A673 (cell line): ENCODE measurements around the gene TNFAIP8. TPM values are rescaled to one million over a fixed set of nuclear protein-coding genes. Genes with fewer than 3 reads are reported as not detected.

Experiments used
- BruUV-seq: library from RNA; stranded (reverse); fragments of 400-500 nt; replicated peaks from 2 replicates; lab custom pipeline; 2021; lab: Mats Ljungman, UMichigan
- CTCF ChIA-PET: fragments of 300-600 bp; sonication (Branson Sonifier 250); formaldehyde crosslinking; loops from one replicate; lab custom pipeline; 2022; ENCODE audit warnings: antibody characterized with exemption; lab: Charles Lee
- POLR2A ChIA-PET: fragments of 300-600 bp; sonication (Branson Sonifier 250); formaldehyde crosslinking; loops from one replicate; lab custom pipeline; 2022; ENCODE audit warnings: antibody characterized with exemption; ENCODE audit not compliant: low non-redundant PET; lab: Charles Lee
- DNase-seq: peaks from one replicate; pipeline ENCODE4 v3.0.0-alpha.2; 2015; ENCODE audit warnings: low spot score
- H3K27ac ChIP-seq: fragments of 200-600 bp; sonication (generic); 2 replicates; pipeline ENCODE4 v1.5.1; 2016; ENCODE audit warnings: mixed run types, low read depth, mild to moderate bottlenecking, mixed read lengths, antibody characterized with exemption, low read length; ENCODE audit not compliant: poor library complexity, severe bottlenecking
- H3K27me3 ChIP-seq: fragments of 200-600 bp; sonication (generic); replicated peaks from 2 replicates; pipeline ENCODE4 v1.6.1; 2017; ENCODE audit warnings: mixed run types, low read depth, mild to moderate bottlenecking, mixed read lengths, antibody characterized with exemption, low read length; ENCODE audit not compliant: insufficient read depth, poor library complexity
- H3K36me3 ChIP-seq: fragments of 200-600 bp; sonication (generic); 2 replicates; pipeline ENCODE4 v1.6.1; 2016; ENCODE audit warnings: mixed run types, mild to moderate bottlenecking, mixed read lengths, antibody characterized with exemption, low read length; ENCODE audit not compliant: insufficient read depth, poor library complexity, severe bottlenecking
- H3K4me1 ChIP-seq: fragments of 200-600 bp; sonication (generic); 2 replicates; pipeline ENCODE4 v1.6.1; 2017; ENCODE audit warnings: mixed run types, mild to moderate bottlenecking, mixed read lengths, antibody characterized with exemption, low read length; ENCODE audit not compliant: insufficient read depth, poor library complexity, severe bottlenecking
- H3K4me3 ChIP-seq: fragments of 200-600 bp; sonication (generic); 2 replicates; pipeline ENCODE4 v1.5.1; 2016; ENCODE audit warnings: low read depth, mixed run types, mild to moderate bottlenecking, mixed read lengths, low read length; ENCODE audit not compliant: poor library complexity, severe bottlenecking
- H3K9me3 ChIP-seq: fragments of 200-600 bp; sonication (generic); 2 replicates; pipeline ENCODE4 v1.6.1; 2016; ENCODE audit warnings: mixed run types, low read depth, mild to moderate bottlenecking, mixed read lengths, antibody characterized with exemption, low read length; ENCODE audit not compliant: poor library complexity, severe bottlenecking
- EZH2 ChIP-seq: fragments of 200-600 bp; sonication (generic); IDR thresholded peaks from 2 replicates; pipeline ENCODE4 v1.6.1; 2017; ENCODE audit warnings: borderline replicate concordance, low read depth, mild to moderate bottlenecking, mixed read lengths, antibody characterized with exemption, low read length; ENCODE audit not compliant: poor library complexity, severe bottlenecking
- intact Hi-C: fragments of 100-400 bp; cut with micrococcal nuclease; formaldehyde crosslinking; loops from one replicate; pipeline ENCODE4 v1.10.0; 2022; ENCODE audit not compliant: unreplicated experiment
- total RNA-seq: library from RNA; stranded (reverse); gene quantifications from 2 replicates; pipeline ENCODE4 v1.2.3, GENCODE V29; 2021
- TF ChIP-seq, protein P1 (sequence below): fragments of 300-800, 200-600 bp; sonication (generic); conservative IDR thresholded peaks from 2 replicates; pipeline ENCODE4 v1.5.1; 2017; ENCODE audit warnings: low read depth, mild to moderate bottlenecking, antibody characterized with exemption, low read length, moderate library complexity, mixed read lengths

Gene TNFAIP8
- total RNA-seq, 1 experiment from 2014 or later, result 6.8 TPM

- no TSS peak for BruUV-seq
- ChIA-PET CTCF (no interaction called here), POLR2A (no interaction called here)
- H3K4me3 ChIP-seq, result no peak overlapping the region
- no peaks in the 10 kb centered on the region for H3K27me3 ChIP-seq
- no peak overlapping the region for H3K27ac ChIP-seq
- intact Hi-C loops, result loop anchor here (5.0 kb wide), 1 partner anchor 95 kb away; no protein-coding TSS in a partner anchor
- H3K9me3 ChIP-seq, result no peaks in the 10 kb centered on the region
- TF ChIP-seq, protein P1, sequence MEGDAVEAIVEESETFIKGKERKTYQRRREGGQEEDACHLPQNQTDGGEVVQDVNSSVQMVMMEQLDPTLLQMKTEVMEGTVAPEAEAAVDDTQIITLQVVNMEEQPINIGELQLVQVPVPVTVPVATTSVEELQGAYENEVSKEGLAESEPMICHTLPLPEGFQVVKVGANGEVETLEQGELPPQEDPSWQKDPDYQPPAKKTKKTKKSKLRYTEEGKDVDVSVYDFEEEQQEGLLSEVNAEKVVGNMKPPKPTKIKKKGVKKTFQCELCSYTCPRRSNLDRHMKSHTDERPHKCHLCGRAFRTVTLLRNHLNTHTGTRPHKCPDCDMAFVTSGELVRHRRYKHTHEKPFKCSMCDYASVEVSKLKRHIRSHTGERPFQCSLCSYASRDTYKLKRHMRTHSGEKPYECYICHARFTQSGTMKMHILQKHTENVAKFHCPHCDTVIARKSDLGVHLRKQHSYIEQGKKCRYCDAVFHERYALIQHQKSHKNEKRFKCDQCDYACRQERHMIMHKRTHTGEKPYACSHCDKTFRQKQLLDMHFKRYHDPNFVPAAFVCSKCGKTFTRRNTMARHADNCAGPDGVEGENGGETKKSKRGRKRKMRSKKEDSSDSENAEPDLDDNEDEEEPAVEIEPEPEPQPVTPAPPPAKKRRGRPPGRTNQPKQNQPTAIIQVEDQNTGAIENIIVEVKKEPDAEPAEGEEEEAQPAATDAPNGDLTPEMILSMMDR, result no peak
- no peak for TF ChIP-seq EZH2
- H3K36me3 ChIP-seq, result no peaks in the 10 kb centered on the region
- no peak for DNase-seq
- peaks cover 10% of the 10 kb centered on the region for H3K4me1 ChIP-seq
Observed at GRCh38 chr5:119316906-119317305, 38.9 kb upstream of the TNFAIP8 start.

DNA sequence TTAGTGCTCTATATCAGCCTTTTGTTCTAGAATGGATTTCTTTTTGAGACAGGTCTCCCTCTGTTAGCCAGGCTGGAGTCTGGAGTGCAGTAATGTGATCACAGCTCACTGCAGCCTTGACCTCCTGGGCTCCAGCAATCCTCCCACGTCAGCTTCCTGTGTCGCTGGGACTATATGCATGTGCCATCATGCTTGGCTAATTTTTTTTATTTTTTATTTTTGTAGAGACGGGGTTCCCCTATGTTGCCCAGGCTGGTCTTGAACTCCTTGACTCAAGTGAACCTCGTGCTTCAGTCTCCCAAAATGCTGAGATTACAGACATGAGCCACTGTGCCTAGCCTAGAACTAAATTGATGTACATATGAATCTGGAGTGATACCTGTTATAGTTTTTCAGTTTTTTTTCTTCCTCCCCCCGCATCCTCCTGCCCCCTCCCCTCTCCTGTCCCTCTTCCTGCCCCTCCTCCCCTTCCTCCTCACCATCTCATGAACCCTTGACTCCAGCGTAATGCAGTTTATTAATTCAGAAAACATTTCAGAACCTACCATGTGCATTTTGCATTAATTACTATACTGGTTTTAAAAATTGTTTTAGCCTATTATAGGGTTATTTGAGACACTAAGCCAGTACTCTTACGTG is 37.4 kb upstream of the TNFAIP8 start:
- no peak for DNase-seq
- intact Hi-C loops, result loop anchor here (5.0 kb wide), 1 partner anchor 94 kb away; no protein-coding TSS in a partner anchor
- ChIA-PET CTCF (no interaction called here), POLR2A (no interaction called here)
- no peak for TF ChIP-seq EZH2
- TF ChIP-seq, protein P1, result no peak
- no TSS peak for BruUV-seq
- Histone ChIP-seq H3K4me3 (no peak overlapping the region), H3K36me3 (no peaks in the 10 kb centered on the region), H3K9me3 (no peaks in the 10 kb centered on the region), H3K4me1 (peaks cover 17% of the 10 kb centered on the region), H3K27ac (no peak overlapping the region), H3K27me3 (no peaks in the 10 kb centered on the region)

DNA sequence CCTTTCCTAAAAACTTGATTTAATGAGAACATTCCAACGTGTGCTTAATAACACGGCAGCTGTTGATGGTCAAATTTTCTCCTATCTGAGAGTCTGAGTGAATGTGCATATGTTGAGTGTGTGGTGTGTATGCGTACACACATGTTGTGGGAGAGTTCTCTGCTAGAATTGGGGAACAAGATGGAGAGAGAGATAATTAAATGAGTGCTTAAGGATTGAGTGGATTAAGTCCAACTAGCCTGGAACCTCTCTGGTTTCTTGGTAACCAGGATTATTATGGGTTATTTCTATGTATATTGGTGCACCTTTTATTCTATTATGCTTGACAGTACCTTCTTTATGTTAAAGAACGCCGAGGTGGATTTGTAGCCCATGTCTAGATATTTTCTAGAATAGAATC is 36.4 kb upstream of the TNFAIP8 start:
- no TSS peak for BruUV-seq
- POLR2A ChIA-PET, result no interaction called here
- intact Hi-C loops, result loop anchor here (5.0 kb wide), 1 partner anchor 93 kb away; no protein-coding TSS in a partner anchor
- TF ChIP-seq EZH2, result no peak
- TF ChIP-seq, protein P1, result no peak
- Histone ChIP-seq H3K27me3 (no peaks in the 10 kb centered on the region), H3K4me1 (peaks cover 27% of the 10 kb centered on the region), H3K9me3 (no peaks in the 10 kb centered on the region), H3K4me3 (no peak overlapping the region), H3K27ac (no peak overlapping the region), H3K36me3 (no peaks in the 10 kb centered on the region)
- DNase-seq, result no peak
- CTCF ChIA-PET, result no interaction called here
